VCaP (cell line): ENCODE measurements around the gene UBXN10.

Source experiments
- H3K27ac ChIP-seq: fragments of 450-650 bp; 2 replicates; pipeline ENCODE4 v1.5.1; 2017
- TF ChIP-seq, protein P1 (sequence below): fragments of 450-650 bp; conservative IDR thresholded peaks from 2 replicates; pipeline ENCODE4 v1.5.1; 2017; ENCODE audit warnings: mild to moderate bottlenecking, moderate library complexity

Gene UBXN10

DNA sequence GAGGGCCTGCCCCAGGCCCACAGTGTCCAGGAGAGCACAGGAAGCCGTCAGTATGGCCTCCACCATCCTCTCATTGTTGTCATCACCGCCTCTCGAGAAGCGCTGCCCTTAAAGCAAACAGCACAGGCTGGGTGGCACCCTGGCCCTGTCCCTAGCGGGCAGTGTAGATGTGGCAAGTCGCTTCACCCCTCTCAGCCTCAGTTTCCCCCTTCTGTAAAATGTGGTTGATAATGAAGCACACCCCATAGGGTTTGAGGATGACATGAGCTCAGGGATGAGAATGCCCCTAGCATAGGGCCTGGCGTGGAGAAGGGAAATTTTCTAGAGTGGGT is 33.3 kb upstream of the UBXN10 start:
- TF ChIP-seq, protein P1, sequence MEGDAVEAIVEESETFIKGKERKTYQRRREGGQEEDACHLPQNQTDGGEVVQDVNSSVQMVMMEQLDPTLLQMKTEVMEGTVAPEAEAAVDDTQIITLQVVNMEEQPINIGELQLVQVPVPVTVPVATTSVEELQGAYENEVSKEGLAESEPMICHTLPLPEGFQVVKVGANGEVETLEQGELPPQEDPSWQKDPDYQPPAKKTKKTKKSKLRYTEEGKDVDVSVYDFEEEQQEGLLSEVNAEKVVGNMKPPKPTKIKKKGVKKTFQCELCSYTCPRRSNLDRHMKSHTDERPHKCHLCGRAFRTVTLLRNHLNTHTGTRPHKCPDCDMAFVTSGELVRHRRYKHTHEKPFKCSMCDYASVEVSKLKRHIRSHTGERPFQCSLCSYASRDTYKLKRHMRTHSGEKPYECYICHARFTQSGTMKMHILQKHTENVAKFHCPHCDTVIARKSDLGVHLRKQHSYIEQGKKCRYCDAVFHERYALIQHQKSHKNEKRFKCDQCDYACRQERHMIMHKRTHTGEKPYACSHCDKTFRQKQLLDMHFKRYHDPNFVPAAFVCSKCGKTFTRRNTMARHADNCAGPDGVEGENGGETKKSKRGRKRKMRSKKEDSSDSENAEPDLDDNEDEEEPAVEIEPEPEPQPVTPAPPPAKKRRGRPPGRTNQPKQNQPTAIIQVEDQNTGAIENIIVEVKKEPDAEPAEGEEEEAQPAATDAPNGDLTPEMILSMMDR, result peak; percentile 48
- peak overlapping the region; percentile 74 for H3K27ac ChIP-seq

DNA sequence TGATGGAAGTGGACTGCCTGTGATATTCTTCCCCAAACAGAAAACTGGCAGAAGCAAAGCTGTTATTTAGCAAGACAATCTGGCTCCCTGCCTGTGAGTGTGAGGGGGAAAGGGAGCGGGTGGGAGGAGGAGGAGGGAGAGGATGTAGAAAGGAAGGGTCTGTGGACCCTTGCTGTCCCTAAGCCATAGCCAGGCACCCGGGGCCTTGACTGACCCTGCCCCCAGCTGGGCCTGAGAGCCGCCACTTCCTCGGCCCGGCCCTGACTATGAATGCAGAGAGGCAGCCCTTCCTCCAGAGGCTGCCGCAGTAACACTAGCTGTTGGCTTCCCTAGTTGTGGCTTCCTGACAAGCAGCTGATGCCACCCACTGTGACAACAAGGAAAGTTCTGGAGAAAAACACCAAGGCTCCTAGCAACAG is 32.9 kb upstream of the UBXN10 start:
- TF ChIP-seq, protein P1, result no peak

DNA sequence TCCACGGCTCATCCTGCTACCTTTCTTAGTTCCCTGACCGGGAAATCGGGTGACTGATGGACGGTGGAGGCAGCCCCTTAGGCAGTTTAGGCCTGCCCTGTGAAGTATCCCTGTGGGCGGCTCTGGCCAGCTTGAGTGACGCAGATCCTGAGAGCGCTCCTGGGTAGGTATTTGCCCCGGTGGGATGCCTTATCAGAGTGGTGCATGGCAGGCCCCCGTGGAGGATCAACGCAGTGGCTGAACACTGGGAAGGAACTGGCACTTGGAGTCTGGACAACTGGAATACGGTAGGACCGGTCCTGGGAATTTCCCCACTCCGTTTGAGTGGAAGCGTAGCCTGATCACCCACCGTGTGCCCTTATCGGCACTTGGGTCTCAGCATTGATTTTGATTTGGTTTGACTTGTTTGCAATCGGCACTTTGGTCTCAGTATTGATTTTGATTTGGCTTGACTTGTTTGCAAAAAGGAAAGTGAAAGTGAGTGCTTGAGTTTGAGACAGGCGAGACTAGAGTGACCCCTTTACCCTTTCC is 31.5 kb upstream of the UBXN10 start:
- TF ChIP-seq, protein P1, result no peak
- H3K27ac ChIP-seq, result no peak overlapping the region

More for the DNA sequence above, 32.9 kb upstream of the UBXN10 start:
- peak overlapping the region; percentile 74 for H3K27ac ChIP-seq

DNA sequence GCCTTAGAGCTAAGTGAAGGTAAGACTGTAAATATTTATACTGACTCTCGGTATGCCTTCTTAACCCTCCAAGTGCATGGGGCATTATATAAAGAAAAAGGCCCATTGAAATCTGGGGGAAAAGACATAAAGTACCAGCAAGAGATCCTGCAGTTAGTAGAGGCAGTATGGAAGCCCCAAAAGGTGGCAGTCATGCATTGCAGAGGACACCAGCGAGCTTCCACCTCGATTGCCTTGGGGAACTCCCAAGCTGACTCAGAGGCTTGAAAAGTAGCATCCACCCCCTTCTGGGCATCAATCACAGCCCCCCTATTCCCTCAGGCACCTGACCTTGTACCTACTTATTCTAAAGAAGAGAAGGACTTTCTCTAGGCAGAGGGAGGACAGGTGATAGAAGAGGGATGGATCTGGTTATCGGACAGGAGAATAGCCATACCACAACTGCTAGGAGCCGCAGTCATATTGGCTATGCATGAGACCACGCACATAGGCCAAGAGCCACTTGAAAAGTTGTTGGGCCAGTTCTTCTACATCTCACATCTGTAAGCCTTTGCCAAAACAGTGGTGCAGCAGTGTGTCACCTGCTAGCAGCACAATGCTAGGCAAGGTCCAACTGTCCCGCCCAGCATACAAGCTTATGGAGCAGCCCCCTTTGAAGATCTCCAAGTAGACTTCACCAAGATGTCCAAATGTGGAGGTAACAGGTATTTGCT is 27.4 kb upstream of the UBXN10 start:
- H3K27ac ChIP-seq, result no peak overlapping the region
- TF ChIP-seq, protein P1, result no peak

GRCh38 chr1:20160034-20160433 is 25.9 kb upstream of the UBXN10 start:
- TF ChIP-seq, protein P1, result no peak
- no peak overlapping the region for H3K27ac ChIP-seq

DNA sequence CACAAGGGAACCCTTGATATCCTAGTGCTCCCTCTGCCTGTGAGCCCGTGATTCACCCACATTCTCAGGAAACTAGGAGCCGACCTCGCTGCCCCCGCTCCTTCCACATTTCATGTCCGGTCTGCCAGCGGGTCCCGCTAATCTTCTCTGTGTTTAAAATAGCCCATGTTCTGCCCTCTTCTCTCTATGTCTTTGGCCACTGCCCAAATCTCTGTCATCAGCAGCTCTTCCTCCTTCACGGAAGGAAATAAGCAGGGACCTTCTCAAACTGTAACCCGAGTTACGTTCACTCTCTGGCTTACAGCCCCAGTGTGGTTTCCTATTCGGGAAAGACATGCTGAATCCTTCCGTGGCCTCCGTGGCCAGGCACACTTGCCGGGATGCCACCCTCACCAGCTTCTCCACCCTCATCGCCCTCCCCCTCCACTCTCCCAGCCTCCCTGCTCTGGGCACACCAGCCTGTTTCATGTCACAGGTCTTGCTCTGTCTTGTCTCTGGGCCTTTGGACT is 21.1 kb upstream of the UBXN10 start:
- peak overlapping the region; percentile 71 for H3K27ac ChIP-seq
- TF ChIP-seq, protein P1, result no peak

- TF ChIP-seq, protein P1, result peak; percentile 68
- H3K27ac ChIP-seq, result peak overlapping the region; percentile 71
Observed at GRCh38 chr1:20165522-20165951, 20.4 kb upstream of the UBXN10 start.
